GM18520 (cell line): ENCODE results near the gene CCL4L2.
"Not testable (repeated sequence)": the region's sequence is repeated elsewhere in the genome, so short reads cannot be mapped to it uniquely, and the experiment has no call there.

Experiments used
- ATAC-seq: cut with Tn5 transposase; IDR thresholded peaks from one replicate; pipeline ENCODE4 v1.9.1; 2021; ENCODE audit not compliant: unreplicated experiment

CCL4L2 gene

GRCh38 chr17:36210439-36211211 lies at the start of gene CCL4L2:
Gene CCL4L2, plus strand, starts transcription at chr17:36211063.
- peak; percentile 51 for ATAC-seq

GRCh38 chr17:36168836-36169235 lies 42.0 kb upstream of the CCL4L2 start:
- not testable (repeated sequence) for ATAC-seq

GRCh38 chr17:36176536-36176935 lies 34.3 kb upstream of the CCL4L2 start, which contains the start of gene TBC1D3B:
Gene TBC1D3B, minus strand, starts transcription at chr17:36176636. Its CDS starts 1,586 bp downstream, at chr17:36175050.
- not testable (repeated sequence) for ATAC-seq

GRCh38 chr17:36181446-36182175 lies 29.3 kb upstream of the CCL4L2 start:
- not testable (repeated sequence) for ATAC-seq

GRCh38 chr17:36182176-36183000 lies 28.5 kb upstream of the CCL4L2 start:
- ATAC-seq: no peak

GRCh38 chr17:36183001-36183971 lies 27.6 kb upstream of the CCL4L2 start:
- ATAC-seq: no peak

- no peak for ATAC-seq
Observed at GRCh38 chr17:36184023-36184765, 26.7 kb upstream of the CCL4L2 start.

- no peak for ATAC-seq
Observed at GRCh38 chr17:36185416-36185815, 25.4 kb upstream of the CCL4L2 start.

- ATAC-seq: not testable (repeated sequence)
Observed at GRCh38 chr17:36186810-36187763, 23.8 kb upstream of the CCL4L2 start.

GRCh38 chr17:36187943-36188665 lies 22.8 kb upstream of the CCL4L2 start:
- not testable (repeated sequence) for ATAC-seq

- peak; percentile 48 for ATAC-seq
Observed at GRCh38 chr17:36188891-36189306, 22.0 kb upstream of the CCL4L2 start.

- ATAC-seq: not testable (repeated sequence)
Observed at GRCh38 chr17:36189993-36190392, 20.9 kb upstream of the CCL4L2 start.

- not testable (repeated sequence) for ATAC-seq
Observed at GRCh38 chr17:36190549-36191330, 20.1 kb upstream of the CCL4L2 start.

- no peak for ATAC-seq
Observed at GRCh38 chr17:36193216-36193775, 17.6 kb upstream of the CCL4L2 start.

GRCh38 chr17:36194147-36194831 lies 16.6 kb upstream of the CCL4L2 start:
- not testable (repeated sequence) for ATAC-seq
